ENCODE measurements around the gene UBE2K. TPM values are rescaled to one million over a fixed set of nuclear protein-coding genes. Genes with fewer than 3 reads are reported as not detected.
A peak's percentile ranks its signal among the peaks of the same experiment; 100 is the strongest.

Gene UBE2K
- total and polyA plus RNA-seq, 2 donors (not counting 1 experiment from before 2014, with no cell fraction given) = 19.3 to 51.0 TPM

DNA sequence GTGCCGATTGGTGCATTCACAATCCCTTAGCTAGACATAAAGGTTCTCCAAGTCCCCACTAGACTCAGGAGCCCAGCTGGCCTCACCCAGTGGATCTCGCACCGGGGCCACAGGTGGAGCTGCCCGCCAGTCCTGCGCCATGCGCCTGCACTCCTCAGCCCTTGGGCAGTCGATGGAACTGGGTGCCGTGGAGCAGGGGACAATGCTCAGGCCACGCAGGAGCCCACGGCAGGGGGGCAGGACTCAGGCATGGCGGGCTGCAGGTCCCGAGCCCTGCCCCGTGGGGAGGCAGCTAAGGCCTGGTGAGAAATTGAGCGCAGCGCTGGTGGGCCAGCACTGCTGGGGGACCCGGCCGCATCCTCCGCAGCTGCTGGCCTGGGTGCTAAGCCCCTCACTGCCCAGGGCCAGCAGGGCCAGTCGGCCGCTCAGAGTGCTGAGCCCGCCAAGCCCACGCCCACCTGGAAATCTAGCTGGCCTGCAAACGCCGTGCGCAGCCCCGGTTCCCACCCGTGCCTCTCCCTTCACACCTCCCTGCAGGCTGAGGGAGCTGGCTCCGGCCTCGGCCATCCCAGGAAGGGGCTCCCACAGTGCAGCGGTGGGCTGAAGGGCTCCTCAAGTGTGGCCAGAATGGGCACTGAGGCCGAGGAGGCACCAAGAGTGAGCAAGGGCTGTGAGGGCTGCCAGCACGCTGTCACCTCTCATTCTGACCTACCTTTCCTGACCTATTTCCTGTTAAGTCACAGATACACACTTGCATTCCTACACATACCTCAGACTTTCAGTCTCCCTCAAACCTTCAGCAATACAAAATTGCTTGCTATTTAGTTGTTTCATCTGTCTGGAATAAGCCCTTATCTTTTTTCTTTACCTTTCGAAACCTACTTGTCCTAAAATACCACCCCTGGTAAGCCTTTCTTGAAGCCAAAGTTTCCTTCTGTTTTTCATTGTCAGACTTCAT is 20.7 kb downstream of the UBE2K start:
- Histone ChIP-seq H3K27ac (ENCODE audit: low read length in 2 of 2) (no peak overlapping the region), H3K9me3 (ENCODE audit: control extremely low read depth in 1 of 3, control insufficient read depth in 2 of 3, insufficient read depth in 1 of 3, low read length in 2 of 3) (no peaks in the 10 kb centered on the region), H3K4me2 (replicated peaks; ENCODE audit: low read depth, low read length, poor library complexity, severe bottlenecking) (no peak overlapping the region), H2AFZ (ENCODE audit: insufficient read depth, low read depth, low read length, poor library complexity, severe bottlenecking) (no peak overlapping the region), H3K36me3 (replicated peaks in 1 of 2; ENCODE audit: control extremely low read depth in 1 of 2, control insufficient read depth in 1 of 2, extremely low read depth in 1 of 2, insufficient read depth in 2 of 2, low read length in 1 of 2) (peaks cover 5 to 10% of the 10 kb centered on the region in 2 experiments), H3K27me3 (replicated peaks in 1 of 4; ENCODE audit: control extremely low read depth in 1 of 4, control insufficient read depth in 3 of 4, insufficient read depth in 4 of 4, low read length in 3 of 4) (no peaks in the 10 kb centered on the region), H3K4me3 (ENCODE audit: control extremely low read depth in 1 of 5, extremely low read depth in 1 of 5, insufficient read depth in 1 of 5, low read depth in 2 of 5, low read length in 4 of 5) (no peak overlapping the region), H3K4me1 (ENCODE audit: control insufficient read depth in 2 of 2, insufficient read depth in 2 of 2, low read length in 2 of 2) (peaks cover 25% of the 10 kb centered on the region in 2 donors), H4K20me1 (ENCODE audit: control insufficient read depth, insufficient read depth, low read length, poor library complexity, severe bottlenecking) (peaks cover 61% of the 10 kb centered on the region), H3K79me2 (ENCODE audit: control insufficient read depth, insufficient read depth, low read length) (peaks cover 97% of the 10 kb centered on the region), H3K9ac (ENCODE audit: low read length) (no peak overlapping the region)
- peak overlapping the region; percentile 72 for H3K27ac Mint-ChIP-seq
- ATAC-seq (ENCODE audit: low read depth) (no peak), DNase-seq (no peak)
- TF ChIP-seq EZH2 (IDR thresholded peaks at IDR 0.05; ENCODE audit: borderline replicate concordance, insufficient read depth, low read depth, low read length, poor library complexity, severe bottlenecking) = no peak
- TF ChIP-seq, protein P1, sequence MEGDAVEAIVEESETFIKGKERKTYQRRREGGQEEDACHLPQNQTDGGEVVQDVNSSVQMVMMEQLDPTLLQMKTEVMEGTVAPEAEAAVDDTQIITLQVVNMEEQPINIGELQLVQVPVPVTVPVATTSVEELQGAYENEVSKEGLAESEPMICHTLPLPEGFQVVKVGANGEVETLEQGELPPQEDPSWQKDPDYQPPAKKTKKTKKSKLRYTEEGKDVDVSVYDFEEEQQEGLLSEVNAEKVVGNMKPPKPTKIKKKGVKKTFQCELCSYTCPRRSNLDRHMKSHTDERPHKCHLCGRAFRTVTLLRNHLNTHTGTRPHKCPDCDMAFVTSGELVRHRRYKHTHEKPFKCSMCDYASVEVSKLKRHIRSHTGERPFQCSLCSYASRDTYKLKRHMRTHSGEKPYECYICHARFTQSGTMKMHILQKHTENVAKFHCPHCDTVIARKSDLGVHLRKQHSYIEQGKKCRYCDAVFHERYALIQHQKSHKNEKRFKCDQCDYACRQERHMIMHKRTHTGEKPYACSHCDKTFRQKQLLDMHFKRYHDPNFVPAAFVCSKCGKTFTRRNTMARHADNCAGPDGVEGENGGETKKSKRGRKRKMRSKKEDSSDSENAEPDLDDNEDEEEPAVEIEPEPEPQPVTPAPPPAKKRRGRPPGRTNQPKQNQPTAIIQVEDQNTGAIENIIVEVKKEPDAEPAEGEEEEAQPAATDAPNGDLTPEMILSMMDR (IDR thresholded peaks at IDR 0.05) = no peak
- ChIA-PET CTCF (no interaction called here), POLR2A (no interaction called here)
- WGBS (ENCODE audit: insufficient coverage) = 97% methylated on average over 32 of the region's 33 CpGs
- no peak overlapping the region for H3K4me3 Mint-ChIP-seq
- H3K9me3 Mint-ChIP-seq (ENCODE audit: insufficient read depth) = no peaks in the 10 kb centered on the region
- no peaks in the 10 kb centered on the region for H3K27me3 Mint-ChIP-seq
- peaks cover 53% of the 10 kb centered on the region for H3K4me1 Mint-ChIP-seq
- intact Hi-C loops (cut with micrococcal nuclease) = no loop called here
